Tibial nerve (tissue), 3 donors: ENCODE measurements around the gene RBMS3.

Experiments
- CTCF ChIP-seq, 5 experiments: fragments of 200-600 bp in 3 of 5; fragments of 450-650 bp in 2 of 5; sonication (generic) in 3 of 5; IDR thresholded peaks; one replicate each; pipeline ENCODE4 v1.5.1; 2016 to 2019; ENCODE audit warnings: antibody characterized with exemption in 5 of 5, mild to moderate bottlenecking in 3 of 5, moderate library complexity in 2 of 5
- POLR2A ChIP-seq, 2 donors: fragments of 450-650 bp; IDR thresholded peaks; one replicate each; pipeline ENCODE4 v1.6.1; 2017; ENCODE audit warnings: antibody characterized with exemption in 2 of 2, mild to moderate bottlenecking in 2 of 2, moderate library complexity in 2 of 2

GRCh38 chr3:29871087-29871486 is 590.2 kb downstream of the RBMS3 start:
- TF ChIP-seq CTCF (IDR thresholded peaks at IDR 0.05) (no peak), POLR2A (IDR thresholded peaks at IDR 0.05) (no peak)
